ENCODE data around the gene ZDHHC1.

DNA sequence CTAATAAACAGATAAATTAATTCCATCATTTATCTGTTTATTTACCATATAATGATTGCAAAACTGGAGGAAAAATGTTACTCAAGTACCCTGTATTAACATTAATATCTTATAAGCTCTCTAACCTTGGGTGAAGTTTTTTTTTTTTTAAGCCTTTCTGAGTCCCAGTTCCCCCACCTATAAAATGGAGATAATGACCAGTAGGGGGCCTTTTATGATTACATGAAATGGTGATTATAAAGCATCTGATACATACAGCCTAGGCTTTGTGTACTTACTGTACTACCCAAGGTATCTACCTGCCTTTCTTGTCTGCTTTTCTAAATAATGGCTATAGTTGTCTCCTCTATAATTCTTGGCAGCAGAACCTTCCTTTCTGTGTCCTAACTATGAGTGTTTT is 67.1 kb downstream of the ZDHHC1 start:
- no peak for TF ChIP-seq ZFP30 (CRISPR knock-in tag; IDR thresholded peaks at IDR 0.05)
- TF ChIP-seq TOX (CRISPR knock-in tag; IDR thresholded peaks at IDR 0.05; ENCODE audit: borderline replicate concordance), result no peak
- no peak for TF ChIP-seq PATZ1 (CRISPR knock-in tag; IDR thresholded peaks at IDR 0.05; ENCODE audit: borderline replicate concordance)
- TF ChIP-seq TCF4 (CRISPR knock-in tag; IDR thresholded peaks at IDR 0.05; ENCODE audit: borderline replicate concordance), result no peak
- TF ChIP-seq ZNF8 (CRISPR knock-in tag; IDR thresholded peaks at IDR 0.05), result no peak

Measured in SK-N-SH treated with all-trans-retinoic acid at 6 μM for 48 hours (cell line).